CD4-positive, alpha-beta T cell treated with Interleukin-10 for 1 hour (primary cell): ENCODE results near the gene RAPGEF1.
"Not testable (repeated sequence)": the region's sequence is repeated elsewhere in the genome, so short reads cannot be mapped to it uniquely, and the experiment has no call there.

Experiments
- DNase-seq: peaks from one replicate; pipeline ENCODE4 v3.0.0-alpha.2; 2020

Gene RAPGEF1

DNA sequence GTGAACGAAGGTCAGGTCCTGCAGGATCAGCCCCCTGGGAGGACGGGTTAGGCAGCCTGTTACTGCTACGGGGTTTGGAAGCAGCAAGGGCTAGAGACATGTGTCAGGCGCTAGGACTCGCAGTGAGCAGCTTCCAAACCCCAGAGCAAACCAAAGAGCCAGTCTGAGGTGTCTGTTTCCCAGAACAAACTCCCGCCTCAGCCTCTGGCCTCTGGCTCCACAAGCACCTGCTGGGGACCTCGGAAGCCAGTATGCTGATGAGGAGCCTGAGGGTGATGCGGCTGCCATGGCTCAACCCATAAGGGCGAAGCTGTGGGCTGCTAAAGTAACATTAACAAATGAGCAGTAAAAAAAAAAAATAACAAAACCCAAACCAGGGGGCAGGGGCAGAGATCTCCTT lies 159.5 kb downstream of the RAPGEF1 start:
- no peak for DNase-seq

DNA sequence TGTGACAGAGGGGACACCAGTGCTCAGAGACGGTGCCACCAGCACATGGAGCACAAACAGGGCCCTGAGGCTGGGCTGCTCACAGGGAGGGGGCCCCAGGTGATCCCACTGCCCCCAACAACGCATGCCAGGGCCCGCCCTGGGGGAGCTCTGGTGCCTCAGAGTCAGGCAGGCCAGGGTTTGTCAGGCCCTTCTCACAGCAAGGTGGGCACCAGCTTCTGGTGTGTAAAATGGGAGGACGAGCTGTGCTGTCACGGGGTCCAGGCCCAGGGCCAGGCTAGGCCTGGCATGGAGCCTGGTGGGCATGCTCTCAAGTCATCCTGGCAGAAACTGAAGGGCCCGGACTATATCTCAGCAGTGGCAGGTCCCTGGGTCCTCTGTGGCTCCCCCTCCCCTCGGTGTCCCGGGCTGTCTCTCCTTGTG lies 160.1 kb downstream of the RAPGEF1 start:
- DNase-seq = no peak

DNA sequence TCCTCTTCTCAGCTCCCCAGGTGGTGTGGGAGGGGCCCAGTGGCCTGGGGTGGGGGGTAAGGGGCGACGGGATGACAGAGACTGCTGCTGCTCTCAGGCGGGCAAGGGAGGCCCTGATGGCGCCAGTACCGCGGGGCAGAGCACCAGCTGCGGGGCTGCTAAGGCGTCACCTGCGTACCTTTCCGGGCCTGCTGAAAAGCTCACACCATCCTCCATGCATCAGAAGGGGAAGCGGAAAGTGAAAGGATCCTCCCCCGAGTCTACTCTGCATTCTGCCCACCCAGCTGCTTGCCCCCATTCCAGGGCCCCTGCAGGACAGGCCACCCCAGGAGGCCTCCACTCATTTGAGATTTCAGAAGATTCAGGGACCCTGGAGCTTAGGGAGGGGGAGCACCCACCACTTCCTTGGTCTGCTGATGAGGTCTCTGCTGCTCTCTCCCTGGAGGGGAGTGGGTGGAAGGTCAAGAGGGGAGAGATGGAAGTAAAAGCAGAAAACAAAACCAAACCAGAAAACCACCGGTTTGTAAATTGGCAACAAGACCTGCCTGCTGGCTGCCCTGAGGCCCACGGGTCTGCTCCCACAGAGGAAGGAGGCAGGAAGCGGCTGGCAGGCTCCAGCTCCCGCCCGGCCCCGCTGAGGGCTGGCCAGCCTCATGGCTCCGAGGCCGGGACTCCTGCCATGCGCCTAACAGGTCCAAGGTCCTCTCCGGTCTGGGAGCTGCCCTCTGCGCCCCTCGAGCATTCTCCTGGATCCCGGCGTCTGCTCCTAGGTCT lies 161.0 kb downstream of the RAPGEF1 start:
- DNase-seq = peak; percentile 57

DNA sequence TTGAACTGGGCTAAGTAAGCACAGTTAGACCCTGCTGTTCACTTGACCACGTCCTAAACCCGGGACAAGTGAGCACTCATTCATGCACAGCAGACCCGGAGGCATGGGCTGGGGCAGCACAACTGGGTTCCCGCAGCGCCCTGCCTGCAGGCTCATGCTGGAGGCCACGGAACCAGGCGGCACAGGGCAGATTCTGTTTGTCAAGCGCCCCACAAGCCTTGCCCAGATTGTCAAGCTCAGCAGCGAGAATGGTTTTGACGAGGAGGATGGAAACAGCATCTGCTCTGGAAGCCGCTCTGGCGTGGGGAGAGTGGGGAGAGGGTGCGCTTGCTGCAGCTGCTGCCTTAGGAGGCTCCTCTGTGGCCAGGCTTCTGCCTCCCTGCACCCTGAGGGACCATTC lies 161.9 kb downstream of the RAPGEF1 start:
- no peak for DNase-seq

DNA sequence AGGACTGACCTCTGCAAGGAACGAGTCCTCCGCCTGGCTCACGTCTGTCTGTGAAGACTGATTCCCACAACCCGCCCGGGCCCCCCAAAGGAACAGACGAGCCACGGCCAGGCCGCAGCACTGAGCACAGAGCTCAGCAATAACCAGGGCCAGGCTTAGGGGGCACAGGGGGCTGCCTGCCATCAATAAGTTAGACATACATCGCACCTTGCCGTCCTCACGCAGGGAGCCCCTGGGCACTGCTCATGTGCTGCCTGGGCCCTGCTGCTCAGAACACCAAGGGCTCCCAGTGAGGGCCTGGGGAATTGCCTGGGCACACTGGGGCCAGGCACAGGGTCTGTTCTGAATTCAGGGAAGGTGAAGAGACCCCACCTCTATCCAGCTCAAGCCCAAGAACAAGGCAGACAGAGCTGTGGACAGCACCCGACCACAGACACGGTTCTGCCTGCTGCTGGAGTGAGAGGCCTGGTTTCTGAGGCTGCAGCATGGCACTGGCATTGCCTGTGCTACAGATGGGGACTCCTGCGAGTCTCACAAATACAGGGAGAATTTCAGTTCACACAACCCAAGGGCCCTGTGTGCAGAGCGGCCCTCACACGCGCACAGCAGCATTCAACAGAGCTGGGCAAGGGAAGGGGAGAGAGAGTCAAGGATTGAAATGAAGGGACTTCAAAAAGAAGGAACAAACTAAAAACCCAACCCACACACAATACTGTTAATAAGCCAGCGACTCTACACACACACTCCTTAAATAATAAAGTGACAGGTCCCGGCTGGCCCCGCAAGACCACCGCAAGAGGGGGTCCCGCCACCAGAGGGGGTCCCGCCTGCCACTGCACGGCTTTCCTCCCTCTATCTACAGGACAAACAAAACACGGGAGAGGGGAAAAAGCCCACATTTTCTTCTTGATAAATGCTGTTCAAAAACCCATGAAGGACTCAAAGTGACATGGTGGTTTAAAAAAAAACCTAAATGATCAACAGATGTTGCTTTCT lies 162.6 kb downstream of the RAPGEF1 start:
- no peak for DNase-seq

DNA sequence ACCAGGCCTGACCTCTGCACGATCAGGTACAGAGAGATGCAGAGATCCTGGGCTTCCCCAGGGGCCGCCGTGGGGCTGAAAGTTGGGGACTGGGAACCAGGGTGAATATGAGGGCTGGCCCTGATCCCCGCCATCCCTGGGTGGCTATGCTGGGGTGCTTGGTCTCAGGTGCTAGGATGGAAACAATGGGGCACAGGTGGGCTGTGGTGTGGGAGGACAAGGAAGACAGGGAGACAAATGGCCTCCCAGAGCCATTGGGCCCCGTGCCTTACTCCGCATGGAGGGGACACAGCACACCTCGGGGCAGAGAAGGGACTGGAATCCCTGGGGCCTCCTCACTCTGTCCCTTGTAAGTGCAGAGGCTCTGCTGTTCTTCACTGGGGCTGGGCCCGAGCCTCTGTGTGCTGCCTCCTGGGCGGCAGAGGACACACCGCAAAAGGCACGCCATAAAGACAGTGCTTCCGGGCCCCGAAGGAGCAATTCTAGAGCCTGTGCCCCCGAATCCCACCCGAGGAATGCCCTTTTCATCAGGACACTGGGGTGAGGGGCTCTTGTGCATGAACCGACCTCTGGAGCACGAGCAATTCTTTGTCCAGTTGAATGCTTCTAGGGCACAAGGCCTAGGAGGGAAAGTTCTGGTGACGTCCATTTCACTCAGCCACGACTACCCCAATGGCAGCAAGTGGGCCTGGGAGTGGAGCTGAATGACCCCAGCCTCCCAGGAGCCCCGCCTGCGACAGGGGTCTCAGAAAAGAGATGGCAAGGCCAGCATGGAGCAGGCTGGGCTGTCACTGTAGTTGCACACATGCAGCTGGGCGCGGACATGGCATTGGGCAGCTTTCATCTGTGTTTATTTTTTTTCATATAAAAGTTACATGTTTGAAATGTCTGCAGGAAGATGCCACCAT lies 163.7 kb downstream of the RAPGEF1 start:
- no peak for DNase-seq

DNA sequence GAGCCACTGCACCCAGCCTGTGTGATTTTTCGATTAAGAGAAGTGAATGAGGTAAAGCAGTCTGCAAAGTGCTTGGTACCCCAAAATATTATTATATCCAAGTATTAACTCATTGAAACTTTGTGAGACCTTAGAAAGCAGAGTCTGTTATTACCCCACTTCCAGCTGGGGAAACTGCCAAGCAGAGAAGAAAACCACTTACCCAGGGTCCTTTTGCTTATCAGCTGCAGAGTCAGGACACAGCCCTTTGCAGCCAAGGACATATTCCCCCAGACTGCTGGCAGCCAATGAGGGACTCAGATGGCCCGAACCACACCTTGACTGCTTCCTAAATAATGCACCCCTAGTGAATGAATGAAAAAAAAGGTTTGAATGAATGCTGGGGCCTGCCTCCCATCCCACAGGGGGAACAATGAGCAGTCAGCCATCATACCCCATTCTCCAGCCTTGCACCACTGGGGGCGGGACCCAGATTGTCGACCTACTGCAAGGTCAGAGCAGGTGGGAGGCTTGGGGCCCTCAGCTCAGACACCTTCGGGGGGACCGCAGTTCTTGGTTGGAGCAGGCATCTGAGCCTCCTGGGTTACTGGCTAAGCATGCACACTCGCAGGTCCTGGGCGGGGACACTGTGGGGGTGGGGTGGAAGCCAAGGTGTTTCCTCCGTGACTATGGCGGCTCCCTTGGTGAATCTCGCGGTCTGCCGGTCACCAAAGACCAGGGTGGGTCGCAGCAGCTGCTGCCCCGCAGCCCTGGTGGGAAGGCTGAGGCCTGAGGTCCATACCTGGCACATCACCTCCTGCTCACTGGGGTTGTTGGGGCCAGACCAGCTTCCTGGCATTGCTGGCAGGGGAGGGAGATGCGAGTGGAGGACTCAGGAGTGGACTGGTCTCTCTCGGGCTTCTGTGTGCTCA lies 164.9 kb downstream of the RAPGEF1 start:
- DNase-seq = no peak

DNA sequence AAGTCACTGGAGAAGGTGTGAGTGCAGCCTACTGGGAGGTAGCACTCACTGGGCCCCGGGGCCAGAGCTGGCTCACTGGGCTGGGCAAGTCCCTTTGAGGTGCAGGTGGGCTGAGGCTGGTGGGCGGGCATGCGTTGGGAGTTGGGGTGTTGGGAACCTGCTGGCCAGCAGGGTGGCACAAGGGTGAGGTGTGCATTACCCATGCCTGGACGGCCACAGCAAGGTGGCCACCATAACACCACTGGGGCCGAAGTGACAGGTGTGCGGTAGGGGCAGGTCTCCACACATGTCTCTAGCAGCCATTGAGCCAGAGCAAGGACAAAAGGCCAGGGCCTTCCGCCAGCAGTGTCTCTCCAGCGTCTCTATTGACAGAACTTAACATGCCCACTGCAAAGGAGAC lies 172.0 kb downstream of the RAPGEF1 start:
- no peak for DNase-seq

DNA sequence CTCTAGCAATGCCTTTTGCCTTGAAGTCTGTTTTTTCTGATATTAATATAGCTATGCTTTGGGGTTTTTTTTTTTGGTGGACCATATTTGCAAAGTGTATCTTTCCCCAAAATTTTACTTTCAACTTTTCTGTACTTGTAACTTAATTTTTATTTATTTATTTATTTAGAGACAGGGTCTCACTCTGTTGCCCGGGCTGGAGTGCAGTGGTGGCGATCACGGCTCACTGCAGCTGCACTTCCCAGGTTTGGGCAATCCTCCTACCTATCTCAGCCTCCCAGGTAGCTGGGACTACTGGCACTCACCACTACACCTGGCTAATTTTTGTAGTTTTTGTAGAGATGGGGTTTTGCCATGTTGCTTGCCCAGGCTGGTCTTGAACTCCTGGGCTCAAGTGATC lies 173.7 kb downstream of the RAPGEF1 start:
- no peak for DNase-seq

DNA sequence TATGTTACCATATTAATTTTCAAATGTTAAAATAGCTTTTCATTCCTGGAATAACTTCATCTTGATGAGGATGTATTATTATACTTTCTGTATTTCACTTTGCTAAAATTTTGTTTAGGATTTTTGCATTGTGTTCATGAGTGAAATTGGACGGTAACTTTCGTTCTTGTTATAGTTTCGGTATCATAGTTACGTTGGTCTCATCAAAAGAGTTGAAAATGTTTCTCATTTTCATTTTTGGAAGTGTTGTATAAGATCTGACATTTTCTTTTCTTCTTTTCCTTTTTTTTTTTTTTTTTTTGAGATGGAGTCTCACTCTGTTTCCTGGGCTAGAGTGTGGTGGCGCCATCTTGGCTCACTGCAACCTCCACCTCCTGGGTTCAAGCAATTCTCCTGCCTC lies 174.5 kb downstream of the RAPGEF1 start:
- no peak for DNase-seq

DNA sequence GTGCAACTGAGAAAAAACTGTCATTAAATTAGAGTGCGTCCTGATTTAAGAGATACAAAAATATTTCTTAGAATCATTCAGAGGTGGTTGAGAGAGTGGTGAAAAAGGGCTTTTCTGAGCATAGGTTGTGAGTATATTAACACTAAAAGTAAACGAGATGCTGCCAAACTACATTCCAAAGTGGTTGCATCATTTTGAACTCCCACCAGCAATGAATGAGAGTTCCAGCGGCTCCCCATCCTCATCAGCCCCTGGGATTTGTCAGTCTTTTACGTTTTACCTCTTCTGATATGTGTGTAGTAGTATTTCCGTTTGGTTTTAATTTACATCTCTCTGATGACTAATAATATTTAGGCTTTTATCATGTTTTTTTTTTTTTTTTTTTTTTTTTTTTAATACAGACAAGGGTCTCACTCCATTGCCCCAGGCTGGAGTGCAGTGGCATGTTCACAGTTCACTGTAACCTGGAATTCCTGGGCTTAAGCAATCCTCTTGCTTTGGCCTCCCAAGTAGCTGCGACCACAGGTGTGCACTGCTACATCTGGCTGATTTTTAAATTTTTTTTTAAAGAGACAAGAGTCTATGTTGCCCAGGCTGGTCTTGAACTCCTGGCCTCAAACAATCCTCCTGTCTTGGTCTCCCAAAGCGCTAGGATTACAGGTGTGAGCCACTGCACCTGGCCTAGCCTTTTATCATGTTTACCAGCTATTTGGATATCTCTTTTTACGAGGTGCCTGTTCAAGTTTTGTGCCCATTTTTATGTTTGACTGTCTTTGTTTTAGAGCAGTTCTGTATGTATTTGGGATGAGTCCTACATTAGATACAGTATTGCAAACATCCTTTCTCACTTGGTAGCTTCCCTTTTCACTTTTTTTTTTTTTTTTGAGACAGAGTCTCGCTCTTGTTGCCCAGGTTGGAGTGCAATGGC lies 177.6 kb downstream of the RAPGEF1 start:
- no peak for DNase-seq

DNA sequence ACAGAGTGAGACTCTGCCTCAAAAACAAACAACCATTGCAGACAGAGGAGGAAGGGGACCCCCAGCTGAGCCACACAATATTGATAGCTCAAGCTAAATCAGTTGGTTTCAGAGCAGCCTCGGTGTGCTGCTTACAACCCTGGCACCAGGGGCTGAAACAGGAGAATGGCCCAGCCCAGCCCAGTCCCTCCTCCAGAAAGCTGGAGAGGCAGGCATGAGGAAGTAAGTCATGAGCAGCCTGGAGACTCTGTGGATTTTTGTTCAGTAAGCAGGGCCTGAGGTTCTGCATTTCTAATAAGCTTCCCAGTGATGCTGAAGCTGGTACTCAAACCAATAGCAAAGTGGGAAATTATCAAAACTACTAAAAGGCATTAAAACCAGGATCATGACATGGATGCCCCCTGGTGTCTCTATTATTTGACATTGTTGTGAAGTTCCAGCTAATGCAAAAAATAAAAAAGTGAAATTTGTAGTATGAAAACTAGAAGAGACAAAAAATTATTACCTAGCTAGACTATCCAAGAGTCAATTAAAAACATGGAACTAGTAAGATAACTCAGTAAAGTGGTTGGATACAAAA lies 180.4 kb downstream of the RAPGEF1 start:
- DNase-seq = no peak

DNA sequence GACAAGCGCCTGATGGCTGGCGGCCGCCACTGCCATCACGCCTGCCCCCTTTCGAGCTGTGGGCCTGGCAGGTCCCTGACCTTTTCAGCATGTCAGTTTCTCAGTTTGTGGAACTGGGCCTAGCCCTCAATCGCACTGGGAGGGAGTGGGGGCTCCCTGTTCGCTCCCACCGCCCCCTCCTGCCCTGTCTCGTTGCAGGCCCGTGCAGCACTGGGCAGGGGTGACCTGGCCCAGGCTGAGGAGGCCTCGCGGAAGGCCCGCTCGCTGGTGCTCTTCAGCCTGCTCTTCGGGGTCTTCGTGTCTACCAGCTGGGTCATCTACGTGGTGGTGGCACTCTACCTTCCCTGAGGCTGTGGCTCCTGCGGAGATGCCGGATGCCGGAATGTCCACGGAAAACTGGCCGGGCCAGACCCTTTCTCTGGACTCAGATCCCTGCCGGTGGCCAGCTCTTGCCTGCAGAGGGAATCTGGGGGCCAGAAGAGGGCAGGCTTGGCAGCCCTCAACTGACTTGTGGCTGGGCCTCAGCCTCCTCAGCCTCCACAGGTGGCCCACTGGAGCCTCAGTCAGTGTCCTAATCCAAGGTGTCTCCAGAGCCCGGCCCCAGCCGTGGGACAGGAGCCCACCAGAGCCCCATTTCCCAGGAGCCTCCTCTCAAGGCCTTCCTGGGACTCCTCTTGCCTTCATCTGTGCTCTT lies 181.9 kb downstream of the RAPGEF1 start:
- DNase-seq = no peak

DNA sequence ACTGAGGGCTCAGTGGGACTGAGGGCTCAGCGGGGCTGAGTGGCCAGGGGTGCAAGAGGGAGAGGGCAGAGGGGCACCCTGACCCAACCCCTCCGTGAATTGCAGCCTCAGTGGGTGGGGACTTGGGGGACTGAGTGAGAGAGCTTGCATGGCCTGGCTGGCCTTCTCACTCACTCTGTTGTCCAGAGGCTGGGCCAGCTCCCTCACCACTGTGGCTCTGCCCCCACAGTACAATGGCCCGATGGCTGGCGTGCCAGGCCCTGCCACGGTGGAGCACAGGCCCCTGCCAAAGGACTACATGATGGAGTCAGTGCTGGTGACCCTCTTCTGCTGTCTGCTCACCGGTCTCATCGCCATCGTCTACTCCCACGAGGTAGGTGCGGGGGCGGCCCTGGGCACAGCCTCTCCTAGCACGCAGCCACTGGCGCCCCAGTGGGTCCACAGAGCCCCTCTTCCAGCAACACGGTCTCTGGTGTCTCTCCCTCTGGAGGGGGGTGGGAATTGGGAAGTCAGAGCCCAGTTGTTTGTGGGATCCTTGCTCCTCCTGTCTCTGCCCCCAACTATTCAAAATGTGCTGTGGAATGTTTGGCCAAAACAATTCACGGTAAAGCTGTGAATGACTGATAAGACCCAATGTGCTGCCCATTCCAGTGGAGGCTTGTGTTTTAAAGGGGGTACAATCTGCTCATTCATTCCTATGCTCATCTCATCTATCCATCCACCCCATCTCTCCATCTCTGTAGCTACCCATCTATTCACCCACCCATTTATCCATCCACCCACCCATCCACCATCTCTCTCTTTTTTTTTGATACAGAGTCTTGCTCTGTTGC lies 183.8 kb downstream of the RAPGEF1 start:
- DNase-seq = no peak

DNA sequence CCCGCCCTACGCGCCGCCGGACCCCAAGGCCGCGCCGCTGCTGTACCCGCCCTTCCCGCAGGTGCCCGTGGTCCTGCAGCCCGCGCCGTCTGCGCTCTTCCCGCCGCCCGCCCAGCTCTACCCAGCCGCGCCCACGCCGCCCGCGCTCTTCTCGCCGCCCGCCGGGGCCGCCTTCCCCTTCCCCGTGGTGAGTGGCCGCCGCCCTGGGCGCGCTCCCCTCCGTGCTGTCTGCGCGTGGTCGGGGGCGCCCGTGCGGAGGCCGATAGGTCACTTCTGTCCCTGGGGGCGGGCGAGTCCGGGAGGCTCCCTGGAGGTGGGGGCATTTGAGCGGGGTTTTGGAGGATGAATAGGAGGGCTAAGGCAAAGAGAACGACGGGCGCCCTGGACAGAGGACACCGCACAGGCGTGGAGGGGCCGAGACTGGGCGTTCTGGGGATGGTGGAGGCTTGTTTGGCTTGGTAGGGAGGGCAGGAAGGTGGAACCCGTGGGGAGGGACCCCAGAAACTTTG lies 185.0 kb downstream of the RAPGEF1 start:
- DNase-seq = no peak

DNA sequence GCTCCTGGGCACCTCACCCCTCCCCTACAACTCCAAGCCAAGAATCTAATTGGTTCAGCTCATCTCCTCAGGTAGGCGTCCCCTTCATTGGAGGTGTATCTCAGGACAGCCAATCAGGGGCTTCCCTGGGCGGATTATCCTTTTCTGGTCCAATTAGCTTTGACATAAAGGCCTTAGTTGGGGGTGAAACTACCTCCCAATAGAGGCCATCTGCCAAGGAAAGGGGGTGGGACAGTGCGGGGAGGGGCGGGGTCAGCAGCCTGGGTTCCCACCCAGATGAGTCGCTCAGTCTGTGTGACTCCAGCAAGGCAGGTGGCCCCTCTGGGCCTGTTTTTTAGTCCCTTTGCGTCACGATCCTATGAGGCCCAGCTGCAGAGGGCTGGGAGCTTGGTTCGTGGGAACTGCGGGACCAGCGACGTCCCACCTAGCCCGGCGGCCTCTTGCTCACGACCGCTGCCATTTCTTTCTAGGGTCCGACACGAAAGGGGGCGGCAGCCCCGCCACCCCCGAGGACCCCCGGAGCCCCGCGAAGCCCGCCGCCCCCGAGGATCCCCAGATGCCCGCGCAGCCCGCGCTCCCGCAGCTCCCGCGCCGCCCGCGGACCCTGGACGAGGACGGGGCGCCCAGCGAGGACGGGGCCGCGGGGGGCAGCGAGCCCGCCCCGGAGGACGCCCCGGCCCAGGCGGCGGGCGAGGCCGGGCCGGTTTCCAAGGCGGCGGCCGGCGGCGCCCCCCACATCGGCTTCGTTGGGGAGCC lies 185.6 kb downstream of the RAPGEF1 start:
- no peak for DNase-seq

DNA sequence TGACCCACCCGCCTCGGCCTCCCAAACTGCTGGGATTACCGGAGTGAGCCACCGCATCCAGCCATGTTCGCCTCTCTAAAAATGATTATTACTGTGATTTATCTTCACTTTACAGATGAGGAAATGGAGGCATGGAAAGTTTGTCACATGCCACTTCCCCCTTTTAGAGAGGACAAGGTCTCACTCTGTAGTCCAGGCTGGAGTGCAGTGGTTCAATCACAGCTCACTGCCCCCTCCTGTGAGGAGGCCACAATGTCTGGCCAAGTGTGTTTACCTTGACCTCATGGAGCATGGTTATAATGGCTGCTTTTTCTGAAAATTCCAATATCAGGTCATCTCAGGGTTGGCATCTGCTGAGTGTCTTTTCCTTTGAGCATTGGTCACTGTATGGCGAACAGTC lies 187.8 kb downstream of the RAPGEF1 start:
- no peak for DNase-seq

DNA sequence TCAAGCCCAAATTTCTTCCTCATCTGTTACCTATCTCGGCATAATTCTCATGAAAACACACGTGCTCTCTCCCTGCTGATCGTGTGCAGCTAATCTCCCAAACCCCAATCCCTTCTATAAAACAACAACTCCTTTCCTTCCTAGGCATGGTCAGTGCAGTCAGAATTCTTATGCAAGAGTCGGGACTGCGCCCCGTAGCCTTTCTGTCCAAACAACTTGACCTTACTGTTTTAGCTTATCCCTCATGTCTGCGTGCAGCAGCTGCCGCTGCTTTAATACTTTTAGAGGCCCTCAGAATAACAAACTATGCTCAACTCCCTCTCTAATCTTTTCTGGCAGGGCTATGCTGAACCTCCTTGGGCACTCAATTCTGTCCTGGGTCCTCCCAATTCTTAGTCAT lies 189.4 kb downstream of the RAPGEF1 start:
- not testable (repeated sequence) for DNase-seq
